Type B pancreatic cell (in vitro differentiated cells): ENCODE measurements around the gene IGSF8. TPM values are rescaled to one million over a fixed set of nuclear protein-coding genes. Genes with fewer than 3 reads are reported as not detected.
A peak's percentile ranks its signal among the peaks of the same experiment; 100 is the strongest.

Source experiments
- DNase-seq: peaks from one replicate; pipeline ENCODE4 v3.0.0; 2021; ENCODE audit warnings: mixed read lengths; ENCODE audit not compliant: unreplicated experiment; ENCODE audit errors: extremely low spot score
- H3K27ac Mint-ChIP-seq: 2 replicates; pipeline ENCODE4 v1.8.0; 2021; ENCODE audit warnings: mild to moderate bottlenecking, mixed read lengths
- H3K27me3 Mint-ChIP-seq: 2 replicates; pipeline ENCODE4 v1.8.0; 2021; ENCODE audit warnings: mixed read lengths
- H3K36me3 Mint-ChIP-seq: 2 replicates; pipeline ENCODE4 v1.8.0; 2021; ENCODE audit warnings: mixed read lengths
- H3K4me1 Mint-ChIP-seq: one replicate; pipeline ENCODE4 v1.8.0; 2021; ENCODE audit warnings: mixed read lengths; ENCODE audit not compliant: unreplicated experiment
- H3K4me3 Mint-ChIP-seq: 2 replicates; pipeline ENCODE4 v1.8.0; 2021; ENCODE audit warnings: mild to moderate bottlenecking, mixed read lengths
- H3K9me3 Mint-ChIP-seq: 2 replicates; pipeline ENCODE4 v1.8.0; 2021; ENCODE audit warnings: mixed read lengths
- CTCF ChIP-seq: fragments of 200-600 bp; sonication (generic); conservative IDR thresholded peaks from 2 replicates; pipeline ENCODE4 v1.5.0; 2021; ENCODE audit warnings: antibody characterized with exemption, mild to moderate bottlenecking
- total RNA-seq: library from RNA; stranded (reverse); gene quantifications from 2 replicates; pipeline ENCODE4 v1.2.1, GENCODE V29; 2021; ENCODE audit warnings: low replicate concordance

Gene IGSF8
- total RNA-seq, 1 donor from 2014 or later = 27.7 TPM

GRCh38 chr1:160125746-160126145, 27.3 kb upstream of the IGSF8 start:
- no peak for TF ChIP-seq CTCF
- peaks cover under 1% of the 10 kb centered on the region for H3K27me3 Mint-ChIP-seq
- no peaks in the 10 kb centered on the region for H3K9me3 Mint-ChIP-seq
- H3K4me3 Mint-ChIP-seq = no peak overlapping the region
- no peak for DNase-seq
- no peak overlapping the region for H3K27ac Mint-ChIP-seq
- no peaks in the 10 kb centered on the region for H3K36me3 Mint-ChIP-seq
- peaks cover 12% of the 10 kb centered on the region for H3K4me1 Mint-ChIP-seq

GRCh38 chr1:160124705-160125478, 26.5 kb upstream of the IGSF8 start:
- no peak for DNase-seq
- no peak for TF ChIP-seq CTCF
- Mint-ChIP-seq H3K36me3 (no peaks in the 10 kb centered on the region), H3K27ac (peak overlapping the region; percentile 88), H3K4me1 (peaks cover 12% of the 10 kb centered on the region), H3K9me3 (no peaks in the 10 kb centered on the region), H3K4me3 (peak overlapping the region; percentile 61), H3K27me3 (no peaks in the 10 kb centered on the region)

- Mint-ChIP-seq H3K27me3 (peaks cover under 1% of the 10 kb centered on the region), H3K27ac (peak overlapping the region; percentile 16)
- DNase-seq = no peak
These were observed 25.3 kb upstream of the IGSF8 start for GRCh38 chr1:160123726-160124125.

GRCh38 chr1:160122978-160123495, 24.6 kb upstream of the IGSF8 start:
- Mint-ChIP-seq H3K9me3 (no peaks in the 10 kb centered on the region), H3K27ac (no peak overlapping the region), H3K27me3 (peaks cover 7% of the 10 kb centered on the region), H3K36me3 (no peaks in the 10 kb centered on the region), H3K4me1 (peaks cover 21% of the 10 kb centered on the region), H3K4me3 (no peak overlapping the region)
- no peak for DNase-seq
- no peak for TF ChIP-seq CTCF

More at GRCh38 chr1:160123726-160124125, 25.3 kb upstream of the IGSF8 start:
- H3K4me1 Mint-ChIP-seq = peaks cover 14% of the 10 kb centered on the region
- H3K36me3 Mint-ChIP-seq = no peaks in the 10 kb centered on the region
- H3K9me3 Mint-ChIP-seq = no peaks in the 10 kb centered on the region
- no peak for TF ChIP-seq CTCF
- no peak overlapping the region for H3K4me3 Mint-ChIP-seq

- H3K36me3 Mint-ChIP-seq = no peaks in the 10 kb centered on the region
- H3K4me3 Mint-ChIP-seq = no peak overlapping the region
- TF ChIP-seq CTCF = no peak
- H3K4me1 Mint-ChIP-seq = peaks cover 29% of the 10 kb centered on the region
- no peak for DNase-seq
- peaks cover 12% of the 10 kb centered on the region for H3K27me3 Mint-ChIP-seq
- peak overlapping the region; percentile 17 for H3K27ac Mint-ChIP-seq
- no peaks in the 10 kb centered on the region for H3K9me3 Mint-ChIP-seq
These were observed 23.0 kb upstream of the IGSF8 start for GRCh38 chr1:160121388-160121787.
